Measurements from ENCODE around the gene SLC7A1. TPM values are rescaled to one million over a fixed set of nuclear protein-coding genes. Genes with fewer than 3 reads are reported as not detected.

SLC7A1 gene
- total RNA-seq, 1 donor from 2014 or later = 27.5 TPM

GRCh38 chr13:29530901-29531300 lies 64.6 kb downstream of the SLC7A1 start:
- DNase-seq (ENCODE audit: low spot score) = no peak

GRCh38 chr13:29529754-29530153 lies 65.7 kb downstream of the SLC7A1 start:
- no peak for DNase-seq (ENCODE audit: low spot score)

GRCh38 chr13:29527916-29528315 lies 67.6 kb downstream of the SLC7A1 start:
- no peak for DNase-seq (ENCODE audit: low spot score)

- no peak for DNase-seq (ENCODE audit: low spot score)
Observed at GRCh38 chr13:29527511-29527910, 68.0 kb downstream of the SLC7A1 start.

- no peak for DNase-seq (ENCODE audit: low spot score)
Observed at GRCh38 chr13:29526741-29527140, 68.7 kb downstream of the SLC7A1 start.

- DNase-seq (ENCODE audit: low spot score) = no peak
Observed at GRCh38 chr13:29525757-29526156, 69.7 kb downstream of the SLC7A1 start.

- DNase-seq (ENCODE audit: low spot score) = no peak
Observed at GRCh38 chr13:29524641-29525040, 70.8 kb downstream of the SLC7A1 start.

GRCh38 chr13:29524176-29524575 lies 71.3 kb downstream of the SLC7A1 start:
- DNase-seq (ENCODE audit: low spot score) = no peak

- DNase-seq (ENCODE audit: low spot score) = no peak
Observed at GRCh38 chr13:29523199-29523961, 72.1 kb downstream of the SLC7A1 start.

GRCh38 chr13:29522044-29522685 lies 73.3 kb downstream of the SLC7A1 start:
- no peak for DNase-seq (ENCODE audit: low spot score)

GRCh38 chr13:29521336-29521735 lies 74.2 kb downstream of the SLC7A1 start:
- no peak for DNase-seq (ENCODE audit: low spot score)

- no peak for DNase-seq (ENCODE audit: low spot score)
Observed at GRCh38 chr13:29520671-29521070, 74.8 kb downstream of the SLC7A1 start.

- no peak for DNase-seq (ENCODE audit: low spot score)
Observed at GRCh38 chr13:29519921-29520320, 75.6 kb downstream of the SLC7A1 start.

GRCh38 chr13:29516880-29517279 lies 78.6 kb downstream of the SLC7A1 start:
- DNase-seq (ENCODE audit: low spot score) = no peak

GRCh38 chr13:29516012-29516411 lies 79.5 kb downstream of the SLC7A1 start:
- DNase-seq (ENCODE audit: low spot score) = no peak

GRCh38 chr13:29515372-29515771 lies 80.1 kb downstream of the SLC7A1 start:
- DNase-seq (ENCODE audit: low spot score) = no peak

- DNase-seq (ENCODE audit: low spot score) = no peak
Observed at GRCh38 chr13:29514720-29515310, 80.7 kb downstream of the SLC7A1 start.

- DNase-seq (ENCODE audit: low spot score) = no peak
Observed at GRCh38 chr13:29513981-29514719, 81.3 kb downstream of the SLC7A1 start.

- DNase-seq (ENCODE audit: low spot score) = no peak
Observed at GRCh38 chr13:29513002-29513980, 82.2 kb downstream of the SLC7A1 start.

GRCh38 chr13:29511980-29512379 lies 83.5 kb downstream of the SLC7A1 start:
- DNase-seq (ENCODE audit: low spot score) = no peak
